Psoas muscle (tissue), 8 donors: ENCODE data around the gene CHURC1. TPM values are rescaled to one million over a fixed set of nuclear protein-coding genes. Genes with fewer than 3 reads are reported as not detected.
A peak's percentile ranks its signal among the peaks of the same experiment; 100 is the strongest.

ENCODE experiments used
- ATAC-seq, 4 donors: fragments of 200-7000 bp; cut with Tn5 transposase; one replicate each; pipeline ENCODE4 v1.9.1; 2020; ENCODE audit warnings: moderate library complexity in 3 of 4, mild to moderate bottlenecking in 2 of 4
- DNase-seq, 2 donors: peaks; one replicate each; pipeline ENCODE4 v3.0.0-alpha.2; 2020
- H3K27ac ChIP-seq: fragments of 200-600 bp; one replicate; pipeline ENCODE4 v1.8.0; 2022
- H3K27me3 ChIP-seq, 3 donors: fragments of 200-600 bp in 1 of 3; one replicate each; pipeline versions ENCODE4 v1.6.1 to v1.8.0; 2013 to 2022; ENCODE audit warnings: low read length in 2 of 3, mild to moderate bottlenecking in 2 of 3, moderate library complexity in 1 of 3; ENCODE audit not compliant: insufficient read depth in 3 of 3
- H3K36me3 ChIP-seq, 2 donors: fragments of 200-600 bp in 1 of 2; one replicate each; pipeline versions ENCODE4 v1.6.1 to v1.8.0; 2013 to 2022; ENCODE audit warnings: low read depth in 1 of 2, mild to moderate bottlenecking in 1 of 2, moderate library complexity in 1 of 2; ENCODE audit not compliant: insufficient read depth in 1 of 2
- H3K4me1 ChIP-seq: fragments of 200-600 bp; one replicate; pipeline ENCODE4 v1.8.0; 2022
- H3K4me3 ChIP-seq: fragments of 200-600 bp; one replicate; pipeline ENCODE4 v1.8.0; 2022; ENCODE audit warnings: mild to moderate bottlenecking
- H3K9me3 ChIP-seq: fragments of 200-600 bp; one replicate; pipeline ENCODE4 v1.8.0; 2022
- CTCF ChIP-seq: fragments of 200-600 bp; IDR thresholded peaks from one replicate; pipeline ENCODE4 v1.8.0; 2022; ENCODE audit warnings: antibody characterized with exemption
- WGBS, 3 donors: extraction: QIAGEN DNeasy Blood & Tissue Kit; methylation state at CpG; one replicate each; pipeline versions ENCODE4 v1.1.6 to v1.1.7; 2013; 5-methylcytosine and 5-hydroxymethylcytosine counted together
- intact Hi-C, 2 donors: fragments of 100-400 bp; cut with DNase I; formaldehyde crosslinking; loops; one replicate each; pipeline versions ENCODE4 v1.11.0 to v1.14.2; 2022
- polyA plus RNA-seq, 3 donors: library from polyadenylated mRNA; stranded (reverse); fragments of 200-250 nt; gene quantifications; one replicate each; pipeline ENCODE4 v1.2.3, GENCODE V29; 2013
- total RNA-seq, 4 donors: library from RNA; stranded (reverse); fragmentation: NEBNext Ultra II Directional in 2 of 4; extraction: Animal tissue kit (Norgen Biotek cat#: 25700) in 2 of 4; gene quantifications; one replicate each; pipeline versions ENCODE4 v1.2.1 to v1.2.4, GENCODE V29; 2021 to 2023
- donor health status: healthy with polysubstance abuse.
- donor health status: DM: no; HTN: no; CAD: no; lungs with moderate emphysema.
- donor health status: Bipolar disorder and iron deficiency.
- donor health status: healthy.
- donor health status: DM: yes; HTN: yes; CAD: no.
- donor health status: DM: no; HTN: no; CAD: no.
- donor health status: DM: no; HTN: no; CAD: no.
- donor health status: DM: yes; HTN: yes; CAD: no.

The CHURC1 gene
- total and polyA plus RNA-seq, 7 donors, result 31.4 to 112 (median 77.9) TPM

GRCh38 chr14:64970776-64971477, 56.7 kb downstream of the CHURC1 start:
- DNase-seq (no peak), ATAC-seq (peak; percentile 14 to 65 (median 45))
- Histone ChIP-seq H3K27me3 (no peaks in the 10 kb centered on the region), H3K4me1 (peaks cover 31% of the 10 kb centered on the region), H3K36me3 (no peaks in the 10 kb centered on the region), H3K9me3 (no peaks in the 10 kb centered on the region), H3K27ac (peak overlapping the region; percentile 69), H3K4me3 (peak overlapping the region; percentile 84)
- intact Hi-C loops, result no loop called here
- no peak for TF ChIP-seq CTCF
- WGBS, 3 donors, result 46 to 55% (median 53%) methylated on average over 8 of the region's 8 CpGs

- WGBS, 3 donors, result 6 to 8% (median 7%) methylated on average over 19 to 31 of the region's 31 CpGs
- no peaks in the 10 kb centered on the region for H3K9me3 ChIP-seq
- peak overlapping the region; percentile 69 for H3K27ac ChIP-seq
- no peak for TF ChIP-seq CTCF
- no peaks in the 10 kb centered on the region for H3K36me3 ChIP-seq
- DNase-seq, result no peak
- intact Hi-C loops, result no loop called here
- peaks cover 29% of the 10 kb centered on the region for H3K4me1 ChIP-seq
- H3K27me3 ChIP-seq, result no peaks in the 10 kb centered on the region
- H3K4me3 ChIP-seq, result peak overlapping the region; percentile 84
- ATAC-seq, result peak in 3 of 4 donors; percentile 3 to 14 (median 7)
Observed at GRCh38 chr14:64971491-64971942, 57.3 kb downstream of the CHURC1 start.

GRCh38 chr14:64971943-64972791, 57.9 kb downstream of the CHURC1 start, which contains the start of gene RAB15:
TSS of gene RAB15 (minus strand) at chr14:64972336. CDS start at chr14:64972076, 260 bp downstream.
- Histone ChIP-seq H3K27me3 (no peaks in the 10 kb centered on the region), H3K36me3 (no peaks in the 10 kb centered on the region), H3K4me3 (peak within 1 kb of the TSS; percentile 84), H3K27ac (peak within 1 kb of the TSS; percentile 69), H3K4me1 (peaks cover 29% of the 10 kb centered on the region), H3K9me3 (no peaks in the 10 kb centered on the region)
- ATAC-seq (peak; percentile 46 to 66 (median 54)), DNase-seq (peak; percentile 40 to 59)
- intact Hi-C loops, result no loop called here
- 1 to 3% (median 1%) methylated on average over 47 to 96 of the region's 96 CpGs for WGBS, 3 donors
- no peak for TF ChIP-seq CTCF

- peaks cover 29% of the 10 kb centered on the region for H3K4me1 ChIP-seq
- H3K27me3 ChIP-seq, result no peaks in the 10 kb centered on the region
- no peaks in the 10 kb centered on the region for H3K36me3 ChIP-seq
- DNase-seq (no peak), ATAC-seq (peak in 2 of 4 donors; percentile 20 to 36)
- intact Hi-C loops, result no loop called here
- no peaks in the 10 kb centered on the region for H3K9me3 ChIP-seq
- 28 to 67% (median 37%) methylated on average over 8 of the region's 8 CpGs for WGBS, 3 donors
- H3K4me3 ChIP-seq, result peak overlapping the region; percentile 84
- TF ChIP-seq CTCF, result no peak
- H3K27ac ChIP-seq, result peak overlapping the region; percentile 67
Observed at GRCh38 chr14:64973026-64973442, 58.8 kb downstream of the CHURC1 start.
